ENCODE measurements around the gene B3GAT1. TPM values are rescaled to one million over a fixed set of nuclear protein-coding genes. Genes with fewer than 3 reads are reported as not detected.

Gene B3GAT1
- total RNA-seq, 2 experiments from 2014 or later = 0.14 to 0.22 TPM

GRCh38 chr11:134343646-134344045 is 68.4 kb downstream of the B3GAT1 start:
- Histone ChIP-seq H3K36me3 (ENCODE audit: insufficient read depth, low read length) (no peaks in the 10 kb centered on the region), H3K4me1 (ENCODE audit: insufficient read depth, low read length) (no peaks in the 10 kb centered on the region), H3K9me3 (ENCODE audit: control insufficient read depth in 1 of 2, insufficient read depth in 1 of 2, low read length in 2 of 2) (no peaks in the 10 kb centered on the region), H3K27me3 (ENCODE audit: control insufficient read depth in 1 of 2, insufficient read depth in 2 of 2, low read length in 2 of 2) (no peaks in the 10 kb centered on the region), H3K27ac (ENCODE audit: low read depth in 1 of 2, low read length in 2 of 2) (no peak overlapping the region), H3K4me3 (ENCODE audit: low read length) (no peak overlapping the region)
- no peak for ATAC-seq (ENCODE audit: poor library complexity)
- Mint-ChIP-seq H3K27ac (no peak overlapping the region), H3K9me3 (no peaks in the 10 kb centered on the region), H3K4me3 (no peak overlapping the region), H3K27me3 (no peaks in the 10 kb centered on the region), H3K4me1 (ENCODE audit: low read depth) (no peaks in the 10 kb centered on the region), H3K36me3 (ENCODE audit: low read depth) (no peaks in the 10 kb centered on the region)
- intact Hi-C loops (cut with DNase I, micrococcal nuclease) = no loop called here
- no peak for TF ChIP-seq CTCF (IDR thresholded peaks at IDR 0.05)
- no peak for DNase-seq
- ChIA-PET CTCF (no interaction called here), POLR2A (no interaction called here)

- Mint-ChIP-seq H3K4me3 (no peak overlapping the region), H3K27ac (no peak overlapping the region), H3K36me3 (ENCODE audit: low read depth) (no peaks in the 10 kb centered on the region), H3K9me3 (no peaks in the 10 kb centered on the region), H3K4me1 (ENCODE audit: low read depth) (no peaks in the 10 kb centered on the region), H3K27me3 (no peaks in the 10 kb centered on the region)
- no peaks in the 10 kb centered on the region for H3K36me3 ChIP-seq (ENCODE audit: insufficient read depth, low read length)
- H3K4me1 ChIP-seq (ENCODE audit: insufficient read depth, low read length) = no peaks in the 10 kb centered on the region
- no peaks in the 10 kb centered on the region for H3K9me3 ChIP-seq (ENCODE audit: control insufficient read depth in 1 of 2, insufficient read depth in 1 of 2, low read length in 2 of 2)
- intact Hi-C loops (cut with DNase I, micrococcal nuclease) = no loop called here
- DNase-seq (no peak), ATAC-seq (ENCODE audit: poor library complexity) (no peak)
- H3K27ac ChIP-seq (ENCODE audit: low read depth in 1 of 2, low read length in 2 of 2) = no peak overlapping the region
- TF ChIP-seq CTCF (IDR thresholded peaks at IDR 0.05) = no peak
- CTCF ChIA-PET = no interaction called here
- H3K4me3 ChIP-seq (ENCODE audit: low read length) = no peak overlapping the region
- no peaks in the 10 kb centered on the region for H3K27me3 ChIP-seq (ENCODE audit: control insufficient read depth in 1 of 2, insufficient read depth in 2 of 2, low read length in 2 of 2)
- POLR2A ChIA-PET = no interaction called here
Observed at GRCh38 chr11:134342572-134343340, 69.3 kb downstream of the B3GAT1 start.

- intact Hi-C loops (cut with DNase I, micrococcal nuclease) = no loop called here
- Mint-ChIP-seq H3K9me3 (no peaks in the 10 kb centered on the region), H3K4me1 (ENCODE audit: low read depth) (no peaks in the 10 kb centered on the region), H3K27ac (no peak overlapping the region), H3K27me3 (no peaks in the 10 kb centered on the region), H3K4me3 (no peak overlapping the region), H3K36me3 (ENCODE audit: low read depth) (no peaks in the 10 kb centered on the region)
- Histone ChIP-seq H3K4me1 (ENCODE audit: insufficient read depth, low read length) (no peaks in the 10 kb centered on the region), H3K36me3 (ENCODE audit: insufficient read depth, low read length) (no peaks in the 10 kb centered on the region), H3K9me3 (ENCODE audit: control insufficient read depth in 1 of 2, insufficient read depth in 1 of 2, low read length in 2 of 2) (no peaks in the 10 kb centered on the region), H3K27me3 (ENCODE audit: control insufficient read depth in 1 of 2, insufficient read depth in 2 of 2, low read length in 2 of 2) (no peaks in the 10 kb centered on the region), H3K27ac (ENCODE audit: low read depth in 1 of 2, low read length in 2 of 2) (no peak overlapping the region), H3K4me3 (ENCODE audit: low read length) (no peak overlapping the region)
- POLR2A ChIA-PET = no interaction called here
- no peak for DNase-seq
- no peak for ATAC-seq (ENCODE audit: poor library complexity)
- CTCF ChIA-PET = no interaction called here
- TF ChIP-seq CTCF (IDR thresholded peaks at IDR 0.05) = no peak
Observed at GRCh38 chr11:134341805-134342571, 70.1 kb downstream of the B3GAT1 start.
